ENCODE measurements around the gene FHL1.

DNA sequence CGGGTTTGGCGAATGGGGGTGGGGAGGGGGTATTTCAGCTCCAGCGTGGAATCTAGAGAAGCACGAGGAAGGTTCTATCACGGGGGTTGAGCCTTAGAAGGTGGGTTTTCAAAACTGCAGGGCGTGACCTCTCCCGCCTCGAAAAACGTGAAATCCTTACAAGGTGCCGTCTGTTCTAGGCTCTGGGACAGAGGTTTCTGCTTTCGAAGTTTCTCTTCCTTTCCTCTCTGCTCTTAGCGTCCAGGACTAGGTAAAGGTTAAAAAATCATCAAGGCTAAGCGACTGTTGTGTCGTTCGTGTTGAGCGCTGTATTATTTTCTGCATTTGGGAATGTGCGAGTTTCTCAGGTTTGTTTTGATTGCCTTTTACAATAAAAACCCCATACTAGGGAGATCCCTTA, 1.1 kb downstream of the FHL1 start:
- TF ChIP-seq EZH2 (IDR thresholded peaks at IDR 0.05) (no peak), POLR2AphosphoS5 (IDR thresholded peaks at IDR 0.05; ENCODE audit: borderline replicate concordance, low read depth, low read length) (no peak)
